HG03460 (cell line): ENCODE results near the gene SOX18.

Experiments used
- ATAC-seq: cut with Tn5 transposase; IDR thresholded peaks from one replicate; pipeline ENCODE4 v1.9.1; 2021; ENCODE audit not compliant: unreplicated experiment

SOX18 gene

DNA sequence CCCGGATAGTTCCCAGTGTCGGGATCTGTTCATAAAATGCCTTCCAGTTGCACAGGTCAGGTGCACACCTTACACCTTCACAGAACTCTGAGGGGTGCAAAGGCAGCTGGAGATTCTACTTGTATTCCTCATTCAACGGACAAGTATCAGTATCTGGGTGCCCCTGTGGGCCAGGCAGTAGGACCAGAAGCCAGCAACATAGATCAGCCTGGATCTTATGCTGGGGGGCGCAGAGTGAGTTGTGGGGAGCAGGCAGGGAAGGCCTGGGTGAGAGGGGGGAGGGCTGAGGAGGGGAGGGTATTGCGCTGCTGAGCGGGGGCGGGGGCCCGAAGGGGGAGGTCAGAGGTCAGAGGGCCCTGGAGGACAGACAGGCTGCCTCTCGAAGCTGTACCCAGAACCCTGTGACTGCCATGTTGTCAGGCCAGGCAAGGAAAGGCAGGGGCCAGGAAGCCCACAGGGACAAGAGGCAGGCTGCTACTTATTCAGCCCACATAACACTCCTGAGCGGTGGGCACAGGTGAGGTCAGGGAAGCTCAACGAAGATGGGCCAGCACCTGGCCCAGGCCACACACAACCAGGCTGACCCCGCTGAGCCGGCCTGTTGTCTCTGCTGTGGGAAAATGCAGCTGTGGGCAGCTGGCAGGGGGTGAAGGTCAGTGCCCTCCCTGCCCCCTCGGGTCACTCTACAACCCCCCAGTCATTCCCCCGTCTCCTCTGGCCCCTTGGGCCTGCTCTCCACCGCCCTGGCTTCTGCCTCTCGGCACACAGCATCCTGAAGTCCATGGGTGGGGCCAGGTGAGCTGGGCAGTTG is 31.6 kb upstream of the SOX18 start:
- no peak for ATAC-seq

DNA sequence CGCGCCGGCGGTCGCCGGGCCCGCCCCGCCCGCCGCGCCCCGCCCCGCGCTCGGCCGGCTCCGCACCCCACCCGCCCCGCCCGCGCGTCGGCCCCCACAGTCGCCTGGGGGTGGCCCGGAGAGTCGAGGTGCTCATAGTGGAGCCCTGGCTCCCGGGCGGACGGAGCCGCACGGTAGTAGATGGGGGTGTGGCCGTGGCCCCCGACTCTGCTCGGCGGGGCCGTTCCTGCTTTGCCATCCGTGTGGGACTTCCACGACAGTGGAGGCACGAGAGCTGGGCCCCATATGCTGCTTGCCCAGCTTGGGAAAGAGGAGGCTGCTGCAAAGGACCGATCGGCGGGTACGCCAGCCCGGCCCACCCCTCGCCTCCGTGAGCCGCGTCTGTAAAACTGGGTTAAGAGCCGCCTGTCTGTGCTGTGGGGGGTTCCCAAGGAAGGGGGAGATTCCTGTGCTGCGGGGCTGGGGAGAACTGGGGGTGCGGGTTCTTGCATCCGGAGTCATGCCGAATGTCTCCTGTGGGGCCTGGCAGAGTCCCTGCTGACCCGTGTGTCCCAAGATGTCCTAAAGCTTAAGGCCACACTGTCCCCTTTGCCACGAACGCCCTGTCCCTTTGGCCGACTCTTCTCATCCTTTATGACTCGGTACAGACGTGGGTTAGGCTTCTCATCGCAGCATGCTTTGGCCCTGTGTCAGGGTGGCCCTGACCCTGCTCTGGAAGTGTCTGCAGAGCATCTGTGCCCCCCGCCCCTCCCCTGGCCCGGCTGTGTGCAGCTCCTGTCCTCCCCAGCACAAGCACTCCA is 30.8 kb upstream of the SOX18 start, which contains the start of gene OPRL1:
Gene OPRL1, plus strand, starts transcription at position 70 of the 800 bp plus-strand sequence. CDS start 12,639 bp downstream, outside the sequence.
- no peak for ATAC-seq

DNA sequence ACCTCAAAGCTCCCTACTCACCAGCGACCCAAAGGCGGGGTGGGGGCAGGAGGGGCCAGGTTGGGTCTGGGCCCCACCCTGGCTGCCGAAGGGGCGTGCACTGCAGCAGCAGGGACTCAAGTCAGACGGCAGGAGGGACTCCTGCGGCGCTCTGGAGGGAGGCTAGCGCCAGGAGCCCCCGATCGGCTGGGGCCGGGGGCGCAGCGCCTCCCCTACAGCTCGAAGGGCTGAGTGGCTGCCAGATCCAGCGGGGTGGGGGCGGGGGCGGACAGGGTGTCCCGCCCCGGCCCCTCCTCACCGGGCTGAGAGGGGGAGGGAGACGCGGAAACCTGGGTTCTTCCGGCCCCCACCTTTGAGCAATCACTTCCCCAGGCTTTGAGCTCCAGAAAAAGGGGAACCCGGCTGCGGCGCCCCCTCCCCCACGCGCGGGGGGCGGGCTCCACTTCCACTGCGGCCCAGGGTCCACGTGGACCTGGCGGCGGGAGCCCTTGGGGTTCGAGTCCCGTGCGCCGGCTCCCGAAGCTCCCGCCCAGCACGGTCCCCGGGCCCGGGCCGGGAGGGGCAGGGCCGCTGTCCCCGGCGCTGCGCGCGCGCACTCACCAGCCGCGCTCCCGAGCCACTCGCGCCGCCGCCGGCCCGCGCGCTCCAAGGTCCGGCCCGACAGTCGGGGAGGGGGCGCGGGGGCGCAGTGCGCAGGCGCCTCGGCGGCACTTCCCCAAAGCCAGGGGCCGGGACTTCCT is 30.0 kb upstream of the SOX18 start, which contains the start of gene RGS19:
Gene RGS19, minus strand, starts transcription at position 246 of the 740 bp plus-strand sequence. CDS start 2,632 bp downstream, outside the sequence.
- no peak for ATAC-seq

DNA sequence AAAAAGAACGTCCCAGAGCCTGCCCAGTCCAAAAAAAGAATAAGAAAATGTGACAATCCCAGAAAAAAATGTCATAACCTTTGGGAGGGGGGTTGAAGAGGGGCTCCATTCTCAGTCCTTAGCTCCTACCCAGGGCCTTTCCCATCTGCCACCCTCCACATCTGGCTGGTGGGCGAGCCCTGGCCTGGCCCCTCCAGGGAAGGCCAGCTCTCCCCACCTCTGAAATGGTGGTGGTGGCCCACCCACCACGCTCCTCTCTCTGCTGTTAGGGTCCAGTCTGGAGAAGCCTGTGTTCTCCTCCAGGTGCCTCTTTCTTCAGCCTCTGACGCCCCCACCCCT is 29.5 kb upstream of the SOX18 start:
- no peak for ATAC-seq

DNA sequence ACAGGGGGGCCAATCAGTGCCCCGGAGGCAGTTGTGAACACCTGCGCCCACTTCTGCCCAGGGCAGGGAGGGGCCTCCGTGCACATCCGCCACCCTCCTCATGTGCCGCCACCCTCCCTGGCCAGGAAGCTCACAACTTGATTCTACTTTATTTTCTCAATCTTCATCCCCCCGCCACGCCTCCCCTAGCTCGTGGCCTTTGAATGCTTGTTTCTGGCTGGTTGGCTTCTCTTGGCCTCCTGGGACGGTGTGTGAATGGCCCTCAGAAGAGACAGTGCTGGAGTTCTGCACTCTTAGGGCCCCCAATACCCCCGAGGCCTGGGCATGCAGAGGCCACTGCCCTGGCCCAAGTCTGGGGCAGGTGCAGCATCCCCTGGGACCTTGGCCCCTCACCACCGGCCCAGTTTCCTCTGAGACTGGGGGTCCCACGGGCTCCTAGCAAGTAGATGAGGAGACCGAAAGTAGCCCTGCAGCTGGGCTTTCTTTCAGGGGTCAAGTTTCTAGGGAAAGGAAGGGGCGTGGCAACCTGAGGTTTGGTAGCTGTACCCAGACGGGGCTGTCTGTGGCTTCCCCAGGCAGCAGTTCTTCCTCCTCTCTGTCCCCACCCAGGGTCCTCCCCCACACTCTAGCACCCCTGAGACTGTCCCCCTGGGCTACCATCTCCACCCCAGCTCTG is 28.6 kb upstream of the SOX18 start:
- ATAC-seq, result no peak

DNA sequence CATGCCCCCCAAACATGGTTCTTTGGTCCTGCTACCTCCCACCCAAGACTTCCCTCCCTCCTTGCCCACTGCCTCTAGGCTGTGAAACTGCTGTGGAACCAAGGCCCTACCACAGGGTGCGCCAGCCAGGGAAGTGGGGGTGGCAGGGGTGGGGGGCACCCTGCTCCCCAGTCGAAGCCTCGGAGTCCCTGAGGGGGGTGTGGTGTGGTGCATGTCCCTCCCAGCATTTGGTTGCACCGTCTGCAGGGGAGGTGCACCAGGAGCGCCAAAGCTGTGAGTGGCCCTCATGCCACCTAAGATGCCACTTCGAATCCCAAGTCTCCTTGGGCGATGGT is 28.1 kb upstream of the SOX18 start:
- no peak for ATAC-seq

DNA sequence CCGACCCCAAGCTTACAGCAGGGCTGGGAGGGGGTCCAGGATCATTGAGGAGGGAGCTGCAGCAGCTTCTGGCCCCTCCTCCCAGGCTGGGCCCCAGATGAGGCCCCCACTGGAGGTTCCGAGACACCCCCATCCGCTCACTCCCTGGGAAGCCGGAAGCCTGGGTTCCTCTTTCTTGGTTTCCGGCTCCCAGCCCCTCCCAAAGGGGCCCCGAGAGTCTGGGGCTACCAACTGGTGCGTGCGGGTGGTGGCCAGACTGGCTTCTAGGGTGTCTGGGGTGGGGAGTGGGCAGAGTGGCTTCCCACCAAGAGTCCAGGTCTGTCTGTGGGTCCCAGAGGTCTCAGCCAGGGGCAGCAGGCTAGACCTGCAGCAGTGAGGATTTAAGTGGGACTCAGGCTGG is 27.7 kb upstream of the SOX18 start:
- ATAC-seq, result no peak

DNA sequence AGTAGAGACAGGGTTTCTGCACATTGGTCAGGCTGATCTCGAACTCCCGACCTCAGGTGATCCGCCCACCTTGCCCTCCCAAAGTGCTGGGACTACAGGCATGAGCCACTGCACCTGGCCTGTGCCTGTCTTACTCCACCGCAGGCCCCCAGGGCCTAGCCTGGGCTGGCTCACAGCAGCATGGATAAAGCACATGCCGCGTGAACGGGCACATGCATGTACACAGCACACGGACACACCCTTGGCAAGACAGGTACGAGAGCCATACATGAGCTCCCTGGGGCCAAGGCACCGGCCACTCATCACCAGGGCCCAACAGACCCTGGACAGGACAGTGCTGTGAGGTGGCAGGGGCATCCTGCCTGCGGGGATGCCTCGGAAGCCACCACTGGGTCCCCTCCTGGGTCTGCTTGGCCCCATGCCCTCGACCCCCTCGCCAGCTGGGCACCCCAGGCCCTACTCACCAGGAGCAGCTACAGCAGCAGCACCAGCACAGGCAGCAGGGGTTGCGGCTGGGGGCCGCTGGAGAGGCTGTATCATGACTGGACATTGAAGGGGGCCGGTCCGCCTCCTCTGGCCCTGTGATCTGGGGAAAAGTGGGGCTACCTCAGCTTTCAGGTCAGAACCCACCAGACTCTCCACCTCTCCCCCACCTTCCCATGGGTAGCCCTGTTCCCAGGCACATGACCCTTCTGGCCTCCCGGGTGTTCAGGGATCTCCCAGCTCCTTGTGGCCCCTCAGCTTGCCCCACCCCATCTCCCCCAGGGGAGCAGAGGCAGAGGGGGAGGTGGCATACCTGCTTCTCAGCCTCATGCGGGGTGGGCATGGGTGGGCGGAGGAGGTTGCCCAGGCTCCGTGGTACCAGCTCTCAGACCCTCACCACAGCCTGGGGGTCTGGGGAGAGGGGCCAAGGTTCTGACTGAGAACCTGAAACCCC is 26.9 kb upstream of the SOX18 start:
- ATAC-seq, result no peak

DNA sequence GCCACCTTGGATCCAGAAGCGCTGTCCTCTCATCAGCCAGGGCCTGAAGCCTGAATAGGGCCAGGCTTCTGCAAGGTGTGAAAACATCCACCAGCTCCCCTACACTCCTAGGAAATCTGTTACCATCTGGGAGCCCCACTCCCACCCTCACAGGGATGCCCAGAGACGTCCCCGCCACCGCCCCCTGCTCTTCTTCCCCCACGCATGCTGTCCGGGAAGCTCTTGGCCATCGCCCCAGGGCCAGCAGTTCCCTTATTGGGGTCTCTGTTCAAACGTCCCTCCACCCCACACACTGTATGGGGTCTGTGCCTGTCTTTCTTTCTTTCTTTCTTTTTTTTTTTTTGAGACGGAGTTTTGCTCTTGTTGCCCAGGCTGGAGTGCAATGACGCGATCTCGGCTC is 26.1 kb upstream of the SOX18 start:
- no peak for ATAC-seq

DNA sequence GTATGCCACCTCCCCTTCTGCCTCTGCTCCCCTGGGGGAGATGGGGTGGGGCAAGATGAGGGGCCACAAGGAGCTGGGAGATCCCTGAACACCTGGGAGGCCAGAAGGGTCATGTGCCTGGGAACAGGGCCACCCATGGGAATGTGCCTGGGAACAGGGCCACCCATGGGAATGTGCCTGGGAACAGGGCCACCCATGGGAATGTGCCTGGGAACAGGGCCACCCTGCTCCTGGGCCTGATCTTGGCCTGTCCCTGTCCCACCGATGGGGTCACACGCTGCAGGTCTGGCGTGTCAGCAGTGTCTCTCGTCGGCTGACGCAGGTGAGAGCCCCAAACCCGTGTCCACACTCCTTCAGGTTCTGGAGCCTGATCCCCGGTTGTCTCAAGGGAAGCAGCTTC is 25.5 kb upstream of the SOX18 start:
- no peak for ATAC-seq

DNA sequence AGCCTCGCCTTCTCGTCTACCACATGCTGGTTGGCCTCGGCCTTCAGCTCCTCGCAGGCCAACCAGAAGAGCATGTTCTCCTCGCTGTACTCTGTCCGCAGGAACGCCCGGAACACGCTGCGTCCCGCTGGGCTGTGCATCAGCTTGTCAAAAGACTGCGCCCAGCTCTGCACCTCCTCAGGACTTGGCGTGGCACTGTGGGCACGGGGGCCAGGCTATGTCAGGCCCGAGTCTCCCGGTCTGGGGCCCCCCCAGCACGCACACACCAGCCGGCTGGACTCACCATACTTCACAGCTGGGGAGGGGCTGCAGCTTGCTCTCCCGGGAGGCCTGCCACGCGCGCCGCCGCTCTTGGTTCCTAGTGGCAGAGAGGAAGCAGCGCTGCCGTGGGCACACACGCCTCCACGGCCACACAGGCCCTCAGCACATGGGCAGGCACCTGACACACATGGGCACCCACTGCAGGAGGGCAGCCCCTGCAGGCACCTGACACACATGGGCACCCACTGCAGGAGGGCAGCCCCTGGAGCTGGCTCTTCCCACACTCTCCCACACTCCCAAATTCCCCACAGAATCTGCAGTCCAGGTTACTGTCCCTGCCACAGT is 24.8 kb upstream of the SOX18 start:
- ATAC-seq, result no peak

DNA sequence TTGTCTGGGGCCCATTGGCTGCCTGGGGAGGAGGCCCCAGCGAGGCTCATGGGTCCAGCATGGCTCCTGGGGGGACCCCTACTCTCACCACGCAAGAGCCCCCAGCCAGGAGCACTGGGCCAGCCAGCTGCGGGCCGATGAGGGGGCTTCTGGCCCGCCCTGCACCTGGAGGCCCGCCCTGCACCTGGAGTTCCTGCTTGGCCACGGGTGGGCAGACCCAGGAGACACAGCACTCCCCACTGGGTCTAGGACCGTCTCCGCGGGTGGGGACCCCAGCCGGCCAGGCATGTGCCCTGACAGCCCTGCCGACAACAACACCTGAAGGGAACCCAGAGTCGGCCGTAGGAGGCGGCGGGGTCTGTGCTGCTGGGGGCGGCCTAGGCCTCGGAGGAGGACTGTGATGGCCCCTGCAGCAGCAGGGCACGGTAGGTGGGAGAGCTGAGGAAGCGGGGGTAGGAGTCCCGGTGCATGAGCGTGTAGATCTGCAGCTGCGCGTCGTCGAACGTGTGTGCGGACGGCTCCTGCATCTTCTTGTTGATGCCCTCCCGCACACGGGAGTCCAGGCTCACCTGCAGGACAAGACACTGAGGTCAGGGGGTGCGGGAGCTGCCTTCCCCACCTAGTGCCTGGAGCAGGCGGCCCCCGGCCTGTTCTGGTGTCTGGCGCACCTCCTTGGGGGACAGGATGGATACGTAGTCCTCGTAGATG is 24.2 kb upstream of the SOX18 start:
- ATAC-seq, result no peak

DNA sequence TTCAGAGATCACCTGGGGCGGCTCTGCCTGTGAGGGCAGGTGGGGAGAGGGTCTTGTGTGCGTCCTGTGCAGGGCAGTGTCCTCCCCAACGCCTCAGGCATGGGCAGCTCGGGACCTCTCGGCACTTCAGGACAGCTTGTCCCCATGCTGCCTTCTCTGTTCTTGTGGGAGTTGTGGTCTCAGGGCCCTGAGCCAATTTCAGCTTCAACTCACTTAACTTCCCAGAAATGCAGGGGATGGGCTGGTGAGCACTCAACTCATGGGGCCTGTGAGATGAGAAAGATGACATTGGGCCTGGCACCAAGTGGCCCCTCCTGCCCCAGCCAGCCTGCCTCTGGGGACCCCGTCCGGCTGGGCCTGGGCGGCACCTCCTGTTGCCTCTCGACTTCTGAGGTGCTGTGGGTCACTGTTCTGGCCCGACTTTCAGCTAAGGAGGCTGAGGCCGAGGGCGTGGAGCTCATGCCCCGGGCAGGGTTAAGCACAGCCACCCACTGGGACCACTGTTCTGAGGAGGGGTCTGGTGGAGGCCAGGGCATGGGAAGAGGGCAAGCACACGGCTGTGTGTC is 23.1 kb upstream of the SOX18 start:
- no peak for ATAC-seq

DNA sequence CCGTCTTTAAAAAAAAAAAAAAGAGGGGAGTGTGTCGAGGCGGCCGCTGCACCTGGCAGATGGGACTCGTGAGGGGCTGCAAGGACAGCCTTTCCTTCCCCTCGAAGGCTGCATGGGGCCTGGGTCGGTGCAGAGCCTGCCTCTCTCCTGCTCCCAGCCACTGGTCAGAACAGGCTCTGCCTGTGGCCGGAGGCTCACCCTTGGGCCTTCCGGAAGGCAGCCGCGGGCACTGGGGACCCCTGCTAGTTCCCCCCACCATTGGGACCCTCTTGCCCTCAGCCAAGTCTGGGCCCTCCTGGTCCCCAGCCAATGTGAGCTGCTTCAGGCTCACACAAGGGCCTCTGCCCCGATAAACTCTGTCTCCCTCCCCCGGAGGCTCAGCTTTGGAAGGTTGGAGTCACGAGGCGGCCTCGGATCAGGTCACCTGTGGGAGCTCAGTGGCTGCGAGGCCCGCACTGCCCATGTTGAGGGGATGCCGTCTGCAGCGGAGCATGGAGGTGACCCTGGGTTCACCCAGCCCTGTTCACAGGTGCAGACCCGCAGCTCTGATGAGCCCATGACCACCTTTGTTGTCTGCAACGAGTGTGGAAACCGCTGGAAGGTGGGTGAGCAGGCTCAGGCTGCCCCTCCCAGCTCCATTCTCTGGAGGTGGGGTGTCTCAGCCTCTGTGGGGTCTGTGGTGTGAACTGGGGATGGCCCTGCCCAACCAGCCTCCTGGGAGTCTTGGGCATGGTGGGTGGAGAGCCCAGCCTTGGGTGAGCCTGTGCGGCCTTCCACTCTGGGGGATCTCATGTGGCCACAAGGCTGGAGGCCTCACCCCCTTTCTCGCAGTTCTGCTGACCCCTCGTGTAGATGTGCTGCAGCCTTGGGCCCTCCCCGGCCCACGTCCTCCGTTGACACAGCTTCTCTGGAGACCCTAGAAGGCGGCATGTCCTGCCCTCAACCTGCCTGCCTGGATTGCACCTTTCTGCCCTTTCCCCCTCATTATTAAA is 22.2 kb upstream of the SOX18 start:
- no peak for ATAC-seq

DNA sequence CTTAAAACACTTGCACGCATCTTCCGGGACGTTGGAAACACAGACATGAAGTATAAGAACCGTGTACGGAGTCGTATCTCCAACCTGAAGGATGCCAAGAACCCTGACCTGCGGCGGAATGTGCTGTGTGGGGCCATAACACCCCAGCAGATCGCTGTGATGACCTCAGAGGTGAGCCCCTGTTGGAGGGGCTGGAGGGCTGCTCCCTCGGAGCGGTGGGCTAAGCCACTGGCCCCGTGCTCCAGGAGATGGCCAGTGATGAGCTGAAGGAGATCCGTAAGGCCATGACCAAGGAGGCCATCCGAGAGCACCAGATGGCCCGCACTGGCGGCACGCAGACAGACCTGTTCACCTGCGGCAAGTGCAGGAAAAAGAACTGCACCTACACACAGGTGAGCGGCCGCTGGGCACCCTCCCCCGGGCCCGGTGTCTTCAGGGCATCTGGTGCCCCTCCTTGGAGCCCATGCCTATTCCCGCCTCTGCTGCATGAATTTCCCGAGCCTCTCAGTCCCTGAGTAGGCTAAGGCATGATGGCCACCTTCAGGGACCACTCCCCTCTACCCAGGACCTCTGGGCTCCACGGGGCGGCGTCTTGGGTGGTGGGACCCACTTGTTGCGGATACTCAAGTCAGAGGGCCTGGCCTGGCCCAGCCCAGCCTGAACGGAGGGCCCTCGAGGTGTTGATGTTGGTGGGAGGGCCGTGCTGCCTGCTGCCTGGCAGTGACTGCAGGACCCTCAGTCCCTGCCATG is 21.0 kb upstream of the SOX18 start:
- no peak for ATAC-seq

DNA sequence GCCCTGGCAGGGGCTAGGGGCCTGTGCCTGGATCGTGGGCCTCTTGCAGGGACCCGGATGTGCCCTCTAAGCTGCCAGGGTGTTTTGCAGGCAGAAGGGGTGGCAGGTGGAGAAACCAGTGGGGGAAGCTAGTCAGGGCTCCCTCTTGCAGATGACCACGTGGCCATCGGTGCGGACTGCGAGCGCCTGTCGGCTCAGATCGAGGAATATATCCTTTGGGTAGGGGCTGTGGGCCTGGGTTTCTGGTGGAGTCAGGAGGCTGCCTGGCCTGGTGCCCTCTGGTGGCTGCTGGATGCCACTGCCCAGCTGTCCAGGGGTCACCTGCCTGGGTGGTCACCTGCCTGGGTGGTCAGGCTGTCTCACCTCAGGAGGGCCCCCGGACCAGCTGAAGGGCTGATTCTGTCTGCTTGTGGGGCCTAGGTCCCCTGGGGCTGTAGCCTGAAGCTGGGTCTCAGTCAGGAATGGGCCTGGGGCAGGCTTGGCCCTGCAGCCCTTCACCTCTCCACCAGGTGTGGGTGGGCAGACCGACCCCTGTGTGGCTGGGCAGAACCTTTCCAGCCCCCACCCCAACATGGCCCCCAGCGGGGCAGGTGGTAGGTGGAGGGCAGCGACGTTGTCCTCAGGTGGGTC is 20.3 kb upstream of the SOX18 start:
- ATAC-seq, result no peak
